Aortic smooth muscle cell (primary cell): ENCODE measurements around the gene SYT5. TPM values are rescaled to one million over a fixed set of nuclear protein-coding genes. Genes with fewer than 3 reads are reported as not detected.

Experiments
- total RNA-seq: library from RNA; depleted of rRNA; stranded (reverse); fragments of >200 nt; gene quantifications from 2 replicates; pipeline ENCODE4 v1.2.3, GENCODE V29; 2014

SYT5 gene
- total RNA-seq = under 0.01 and 0.26 TPM in 2 replicates

GRCh38 chr19:55179606-55180484, at the start of gene SYT5:
TSS of gene SYT5 (minus strand) at chr19:55180289. CDS start at chr19:55179041, 1,248 bp downstream.

GRCh38 chr19:55228403-55229031, 48.4 kb upstream of the SYT5 start, which contains the start of gene TMEM86B:
TSS of gene TMEM86B (minus strand) at chr19:55228763. CDS start at chr19:55228741, 22 bp downstream.

GRCh38 chr19:55208880-55209692, 29.0 kb upstream of the SYT5 start, which contains the start of gene PTPRH:
TSS of gene PTPRH (minus strand) at chr19:55209501. CDS start at chr19:55209433, 68 bp downstream.

GRCh38 chr19:55166530-55167268, 13.4 kb downstream of the SYT5 start, which contains the start of gene DNAAF3:
TSS of gene DNAAF3 (minus strand) at chr19:55166613. CDS start at chr19:55166413, 200 bp downstream.

GRCh38 chr19:55157064-55157908, 22.8 kb downstream of the SYT5 start, which contains the start of gene TNNI3:
TSS of gene TNNI3 (minus strand) at chr19:55157732. CDS start at chr19:55157589, 143 bp downstream.

GRCh38 chr19:55149078-55150003, 30.7 kb downstream of the SYT5 start, which contains the start of gene TNNT1:
TSS of gene TNNT1 (minus strand) at chr19:55149206. CDS start at chr19:55147157, 2,049 bp downstream.

Other genes starting within 250 kb of the SYT5 start
- gene NLRP7, start 232.8 kb downstream of the SYT5 start, total RNA-seq = not detected in 2 replicates
- gene NLRP2, start 213.9 kb downstream of the SYT5 start, total RNA-seq = 0.13 TPM in 1 of 2 replicates, not detected in the other
- gene GP6, start 142.0 kb downstream of the SYT5 start, total RNA-seq = not detected in 2 replicates
- gene RDH13, start 117.1 kb downstream of the SYT5 start, total RNA-seq = 7.3 and 9.5 TPM in 2 replicates
- 0.53 and 0.75 TPM in 2 replicates for gene EPS8L1, start 104.4 kb downstream of the SYT5 start, total RNA-seq
- 35.0 and 37.6 TPM in 2 replicates for gene PPP1R12C, start 62.7 kb downstream of the SYT5 start, total RNA-seq
- gene TNNT1, start 31.1 kb downstream of the SYT5 start, total RNA-seq = 1.2 and 1.7 TPM in 2 replicates
- gene TNNI3, start 22.6 kb downstream of the SYT5 start, total RNA-seq = not detected in 2 replicates
- gene DNAAF3, start 13.7 kb downstream of the SYT5 start, total RNA-seq = 0.40 and 0.44 TPM in 2 replicates
- gene PTPRH, start 29.2 kb upstream of the SYT5 start, total RNA-seq = 3.5 and 6.1 TPM in 2 replicates
- 0.81 and 1.5 TPM in 2 replicates for gene TMEM86B, start 48.5 kb upstream of the SYT5 start, total RNA-seq
- 27.7 and 30.8 TPM in 2 replicates for gene PPP6R1, start 78.7 kb upstream of the SYT5 start, total RNA-seq
- gene HSPBP1, start 99.8 kb upstream of the SYT5 start, total RNA-seq = 17.0 and 21.7 TPM in 2 replicates
- 6.7 and 7.6 TPM in 2 replicates for gene BRSK1, start 103.7 kb upstream of the SYT5 start, total RNA-seq
- gene TMEM150B, start 145.1 kb upstream of the SYT5 start, total RNA-seq = not detected in 2 replicates
- 4.8 and 6.7 TPM in 2 replicates for gene KMT5C, start 159.6 kb upstream of the SYT5 start, total RNA-seq
- not detected in 2 replicates for gene COX6B2, start 174.4 kb upstream of the SYT5 start, total RNA-seq
- gene GARIN5B, start 183.0 kb upstream of the SYT5 start, total RNA-seq = not detected in 2 replicates
- gene IL11, start 190.2 kb upstream of the SYT5 start, total RNA-seq = 1.1 and 14.9 TPM in 2 replicates
- not detected in 2 replicates for gene TMEM190, start 196.5 kb upstream of the SYT5 start, total RNA-seq
- gene TMEM238, start 204.0 kb upstream of the SYT5 start, total RNA-seq = 0.12 and 0.26 TPM in 2 replicates
- gene RPL28, start 205.6 kb upstream of the SYT5 start, total RNA-seq = 153 and 182 TPM in 2 replicates
- 73.4 and 105 TPM in 2 replicates for gene UBE2S, start 227.5 kb upstream of the SYT5 start, total RNA-seq